NOMO-1 (cell line): ENCODE results near the gene LSM12.
"Not testable (repeated sequence)": the region's sequence is repeated elsewhere in the genome, so short reads cannot be mapped to it uniquely, and the experiment has no call there.

Experiments
- DNase-seq, 2 experiments: peaks; one replicate each; lab custom pipeline; 2025; ENCODE audit not compliant: unreplicated experiment in 2 of 2; lab: John Stamatoyannopoulos, UW

Gene LSM12

DNA sequence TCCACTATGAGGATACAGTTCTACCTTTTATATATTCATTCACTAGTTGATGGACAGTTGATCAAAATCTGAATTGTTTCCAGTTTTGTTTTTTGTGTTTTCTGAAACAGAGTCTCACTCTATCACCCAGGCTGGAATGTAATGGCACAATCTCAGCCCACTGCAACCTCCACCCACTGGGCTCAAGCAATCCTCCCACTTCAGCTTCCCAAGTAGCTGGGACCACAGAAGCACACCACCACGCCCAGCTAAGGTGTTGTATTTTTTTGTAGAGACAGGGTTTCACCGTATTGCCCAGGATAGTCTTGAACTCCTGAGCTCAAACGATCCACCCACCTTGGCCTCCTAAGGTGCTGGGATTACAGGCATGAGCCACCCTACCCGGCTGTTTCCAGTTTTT lies 21.0 kb downstream of the LSM12 start:
- DNase-seq = no peak

- no peak for DNase-seq
These were observed 22.4 kb downstream of the LSM12 start for GRCh38 chr17:44044071-44044470.

DNA sequence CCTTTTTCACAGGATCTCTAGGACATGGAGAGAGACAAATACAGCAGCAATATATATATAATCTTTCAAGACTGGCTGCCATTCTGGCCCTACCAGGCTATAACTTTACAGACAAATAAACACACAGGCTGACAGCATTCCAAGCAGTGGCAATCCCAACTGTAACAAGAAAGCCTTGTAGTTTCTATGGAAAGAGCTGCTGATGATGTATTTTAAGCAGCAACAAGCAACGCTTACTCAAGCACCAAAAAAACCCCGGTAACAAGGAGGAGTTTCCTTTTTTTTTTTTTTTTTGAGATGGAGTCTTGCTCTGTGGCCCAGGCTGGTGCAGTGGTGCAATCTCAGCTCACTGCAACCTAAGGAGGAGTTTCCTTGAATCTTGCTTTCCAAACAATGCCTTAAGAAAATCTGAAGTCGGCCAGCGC lies 23.2 kb downstream of the LSM12 start:
- DNase-seq = no peak

GRCh38 chr17:44039829-44040635 lies 26.4 kb downstream of the LSM12 start:
- no peak for DNase-seq

GRCh38 chr17:44038604-44039011 lies 27.9 kb downstream of the LSM12 start:
- no peak for DNase-seq

DNA sequence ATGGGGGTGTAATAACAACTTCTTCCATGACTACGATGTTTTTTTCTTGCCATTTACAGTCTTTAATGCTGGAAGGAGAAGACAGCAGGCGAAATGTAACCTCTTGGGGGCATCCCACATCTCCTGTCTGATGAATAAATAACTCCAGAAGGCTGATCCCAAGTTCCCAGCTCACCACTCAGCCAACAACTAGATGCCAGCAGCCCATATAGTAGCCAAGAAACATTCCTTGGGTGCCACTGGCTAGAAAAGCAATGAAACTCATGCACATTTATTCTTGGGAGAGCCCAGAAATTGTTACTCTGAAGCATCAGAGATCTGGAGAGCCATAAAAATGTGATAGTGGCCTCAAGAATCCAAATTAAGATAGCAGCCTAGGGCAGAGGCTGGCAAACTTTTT lies 29.0 kb downstream of the LSM12 start:
- no peak for DNase-seq

GRCh38 chr17:44034688-44035087 lies 31.8 kb downstream of the LSM12 start:
- not testable (repeated sequence) for DNase-seq

DNA sequence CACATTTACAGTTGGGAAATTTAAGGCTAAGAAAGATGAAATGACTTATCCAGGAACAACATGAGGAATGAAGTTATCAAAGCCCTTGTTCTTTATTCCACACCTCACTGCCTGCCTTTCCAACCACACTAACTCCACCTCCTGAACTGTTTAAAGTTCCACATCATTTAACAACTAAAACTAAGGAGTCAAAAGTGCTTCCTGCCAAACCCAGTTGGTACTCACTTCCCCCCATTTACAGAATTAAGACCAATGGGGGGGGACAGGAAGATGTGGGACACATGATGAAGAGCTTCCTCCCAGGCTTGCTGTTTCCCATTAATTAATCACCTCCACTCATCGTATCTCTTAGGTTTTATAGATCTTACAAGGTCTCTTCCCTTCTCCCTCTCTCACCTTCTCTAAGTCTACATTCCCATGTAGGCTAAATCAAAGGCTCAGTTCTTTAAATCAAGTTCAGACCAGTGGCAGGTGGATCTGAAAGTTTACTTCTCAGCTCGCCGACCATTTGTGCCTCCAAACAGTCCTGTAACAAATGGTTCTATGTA lies 32.5 kb downstream of the LSM12 start:
- DNase-seq = no peak

- DNase-seq = no peak
These were observed 36.0 kb downstream of the LSM12 start for GRCh38 chr17:44030482-44030881.

- no peak for DNase-seq
These were observed 36.7 kb downstream of the LSM12 start for GRCh38 chr17:44029736-44030135.

GRCh38 chr17:44024853-44025252 lies 41.6 kb downstream of the LSM12 start:
- no peak for DNase-seq

DNA sequence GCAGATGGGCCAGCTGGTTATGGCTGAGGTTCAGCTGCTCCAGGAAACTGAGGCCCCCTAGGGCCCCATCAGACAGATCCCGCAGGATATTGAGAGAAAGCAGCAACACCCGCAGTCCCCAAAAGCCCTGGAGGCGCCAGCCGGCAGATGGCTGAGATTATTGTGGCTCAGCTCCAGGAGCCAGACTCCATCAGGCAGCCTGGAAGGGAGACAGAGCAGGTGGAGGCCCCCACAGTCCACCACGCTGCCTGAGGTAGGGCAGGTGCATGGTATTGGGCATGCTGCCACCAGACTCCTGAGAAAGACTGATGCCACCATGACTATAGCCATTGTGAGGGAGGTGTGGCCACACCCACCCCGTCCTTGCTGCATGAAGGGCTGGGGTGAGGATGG lies 42.2 kb downstream of the LSM12 start:
- DNase-seq = no peak

DNA sequence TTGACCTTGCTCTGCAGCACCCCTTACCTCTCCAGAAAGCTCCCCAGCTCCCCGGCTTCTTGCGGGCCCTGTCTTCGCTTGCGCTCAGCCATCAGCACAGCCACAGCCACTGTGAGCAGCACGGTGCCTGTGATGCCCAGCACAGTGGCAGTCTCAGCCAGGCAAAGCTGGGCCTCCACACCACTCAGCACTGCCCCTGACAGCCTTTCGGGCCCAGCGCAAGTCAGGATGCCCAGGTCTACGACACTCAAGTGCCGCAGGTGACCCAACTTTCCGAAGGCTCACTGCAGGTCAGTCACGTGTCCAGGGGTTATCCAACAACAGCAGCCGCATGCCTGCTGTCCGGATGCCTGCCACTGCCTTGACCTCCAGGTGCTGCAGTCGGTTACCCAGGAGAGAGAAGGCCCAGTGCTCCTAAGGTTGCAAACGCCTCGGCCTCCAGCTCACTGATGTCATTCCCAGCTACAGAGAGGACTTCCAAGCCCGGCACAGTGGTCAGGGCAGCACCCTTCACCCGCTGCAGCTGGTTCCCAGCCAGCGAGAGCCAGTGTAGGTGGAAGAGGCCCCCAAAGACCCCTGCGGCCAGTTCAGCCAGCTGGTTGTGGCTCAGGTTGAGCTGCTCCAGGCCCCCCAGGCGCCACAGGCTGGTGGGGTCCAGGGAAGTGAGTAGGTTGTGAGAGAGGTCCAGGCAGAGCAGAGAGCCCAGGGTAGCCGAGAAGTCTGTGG lies 42.8 kb downstream of the LSM12 start:
- DNase-seq = no peak

GRCh38 chr17:44022246-44022645 lies 44.2 kb downstream of the LSM12 start:
- DNase-seq = no peak

- DNase-seq = not testable (repeated sequence)
These were observed 45.2 kb downstream of the LSM12 start for GRCh38 chr17:44021227-44021626.

GRCh38 chr17:44014437-44015172 lies 51.9 kb downstream of the LSM12 start, which contains the start of gene TMEM101:
Gene TMEM101, minus strand, starts transcription at chr17:44014963. Its CDS starts 11 bp downstream, at chr17:44014952.
- DNase-seq = peak; percentile 88 to 90

DNA sequence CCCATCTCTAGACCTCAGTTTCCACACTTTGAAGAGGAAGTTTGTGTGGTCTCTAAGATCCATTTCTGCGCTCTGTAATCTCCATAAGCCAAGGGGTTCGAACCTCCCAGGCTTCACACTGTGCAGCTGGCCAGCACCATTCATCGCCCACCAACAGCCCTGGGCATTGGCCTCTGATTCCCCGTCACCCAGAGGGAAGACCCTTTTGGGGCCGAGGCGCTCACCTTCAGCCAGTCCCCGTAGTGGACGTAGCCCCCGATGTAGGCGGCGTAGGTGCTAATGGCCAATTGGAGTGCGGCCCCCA lies 52.4 kb downstream of the LSM12 start:
- DNase-seq = no peak

DNA sequence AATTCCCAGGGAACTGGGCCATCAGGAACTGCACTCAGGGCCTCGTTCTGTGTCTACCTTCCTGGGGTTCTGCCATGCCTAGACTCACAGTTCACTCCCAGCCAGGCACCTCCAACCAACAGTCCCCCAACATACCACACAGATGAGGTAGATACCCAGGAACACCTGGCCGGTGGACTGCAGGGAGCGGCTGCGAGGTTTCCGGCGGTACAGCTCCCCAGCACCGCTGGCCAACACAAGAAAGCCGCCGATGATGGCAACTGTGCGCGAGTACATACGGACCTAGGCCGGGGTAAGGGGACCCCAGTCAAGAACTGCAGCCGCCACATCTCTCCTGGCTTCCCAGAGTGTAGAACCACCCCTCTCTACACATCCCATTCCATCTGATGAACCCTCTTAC lies 53.6 kb downstream of the LSM12 start:
- DNase-seq = no peak

DNA sequence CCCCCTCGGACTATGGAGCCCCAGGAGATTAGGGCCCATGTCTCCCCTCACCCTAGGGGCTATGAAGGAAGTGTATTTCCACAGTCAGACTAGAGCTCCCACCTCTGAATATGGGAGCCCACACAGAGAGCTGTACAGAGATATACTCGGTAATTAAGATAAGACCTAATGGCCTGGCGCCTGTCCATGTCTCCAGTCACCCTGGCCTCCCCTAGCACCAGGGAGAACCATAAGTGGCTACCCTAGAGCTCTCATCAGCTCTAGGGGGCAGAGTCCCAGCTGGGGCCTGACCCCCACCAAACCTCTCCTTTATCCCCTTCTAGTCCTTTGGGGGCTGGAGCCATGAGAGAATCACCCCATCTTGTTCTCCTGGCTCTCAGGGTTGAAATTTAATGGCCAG lies 54.1 kb downstream of the LSM12 start:
- DNase-seq = no peak

DNA sequence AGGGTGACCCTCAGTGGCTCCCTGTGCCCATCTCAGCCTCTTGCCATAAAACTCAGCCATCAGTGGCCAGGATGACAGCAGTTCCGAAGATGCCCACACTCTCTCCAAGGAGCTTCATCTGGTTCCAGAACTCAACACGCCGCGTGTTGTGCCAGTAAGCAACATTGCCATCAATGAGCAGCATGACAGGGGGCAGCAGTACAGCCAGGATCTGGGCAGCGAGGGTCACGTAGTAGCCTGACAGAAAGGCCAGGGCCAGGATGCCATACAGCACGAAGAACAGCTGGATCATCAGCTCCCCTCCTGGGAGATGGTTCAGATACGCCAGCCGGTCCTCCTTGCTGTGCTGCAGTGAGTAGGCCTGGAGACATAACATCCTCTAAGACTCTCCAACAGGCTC lies 54.6 kb downstream of the LSM12 start:
- DNase-seq = no peak

GRCh38 chr17:44010966-44011647 lies 55.4 kb downstream of the LSM12 start:
- no peak for DNase-seq
